ENCODE measurements around the gene UGT1A5.

Gene UGT1A5

GRCh38 chr2:233810385-233810784, 97.7 kb downstream of the UGT1A5 start:
- DNase-seq (ENCODE audit: low read depth) = no peak

GRCh38 chr2:233811087-233811486, 98.4 kb downstream of the UGT1A5 start:
- DNase-seq (ENCODE audit: low read depth) = no peak

GRCh38 chr2:233811732-233812131, 99.0 kb downstream of the UGT1A5 start:
- DNase-seq (ENCODE audit: low read depth) = no peak

- no peak for DNase-seq (ENCODE audit: low read depth)
Observed at GRCh38 chr2:233813236-233814055, 100.7 kb downstream of the UGT1A5 start.

GRCh38 chr2:233814056-233814835, 101.5 kb downstream of the UGT1A5 start:
- DNase-seq (ENCODE audit: low read depth) = no peak

GRCh38 chr2:233815861-233816260, 103.2 kb downstream of the UGT1A5 start:
- no peak for DNase-seq (ENCODE audit: low read depth)

GRCh38 chr2:233816334-233816733, 103.6 kb downstream of the UGT1A5 start:
- DNase-seq (ENCODE audit: low read depth) = no peak

GRCh38 chr2:233816771-233817170, 104.1 kb downstream of the UGT1A5 start:
- no peak for DNase-seq (ENCODE audit: low read depth)

GRCh38 chr2:233817361-233817911, 104.7 kb downstream of the UGT1A5 start:
- DNase-seq (ENCODE audit: low read depth) = no peak

- DNase-seq (ENCODE audit: low read depth) = no peak
Observed at GRCh38 chr2:233817995-233818638, 105.4 kb downstream of the UGT1A5 start.

- no peak for DNase-seq (ENCODE audit: low read depth)
Observed at GRCh38 chr2:233818639-233819621, 106.2 kb downstream of the UGT1A5 start.

- no peak for DNase-seq (ENCODE audit: low read depth)
Observed at GRCh38 chr2:233819884-233820773, 107.4 kb downstream of the UGT1A5 start.

GRCh38 chr2:233820774-233821105, 108.0 kb downstream of the UGT1A5 start:
- DNase-seq (ENCODE audit: low read depth) = no peak

GRCh38 chr2:233821196-233821595, 108.5 kb downstream of the UGT1A5 start:
- no peak for DNase-seq (ENCODE audit: low read depth)

GRCh38 chr2:233821709-233822100, 109.0 kb downstream of the UGT1A5 start:
- no peak for DNase-seq (ENCODE audit: low read depth)

- DNase-seq (ENCODE audit: low read depth) = no peak
Observed at GRCh38 chr2:233822101-233822771, 109.5 kb downstream of the UGT1A5 start.
